PC-9 (cell line): ENCODE measurements around the gene ASCC1.

Experiments used
- EZH2 ChIP-seq: fragments of 200-600 bp; sonication (generic); IDR thresholded peaks from 2 replicates; pipeline ENCODE4 v1.8.0; 2017; ENCODE audit warnings: antibody characterized with exemption, low read depth
- TF ChIP-seq, protein P1 (sequence below): fragments of 200-600 bp; sonication (generic); conservative IDR thresholded peaks from 2 replicates; pipeline ENCODE4 v1.6.1; 2017; ENCODE audit warnings: mixed run types, antibody characterized with exemption, mild to moderate bottlenecking, moderate library complexity

DNA sequence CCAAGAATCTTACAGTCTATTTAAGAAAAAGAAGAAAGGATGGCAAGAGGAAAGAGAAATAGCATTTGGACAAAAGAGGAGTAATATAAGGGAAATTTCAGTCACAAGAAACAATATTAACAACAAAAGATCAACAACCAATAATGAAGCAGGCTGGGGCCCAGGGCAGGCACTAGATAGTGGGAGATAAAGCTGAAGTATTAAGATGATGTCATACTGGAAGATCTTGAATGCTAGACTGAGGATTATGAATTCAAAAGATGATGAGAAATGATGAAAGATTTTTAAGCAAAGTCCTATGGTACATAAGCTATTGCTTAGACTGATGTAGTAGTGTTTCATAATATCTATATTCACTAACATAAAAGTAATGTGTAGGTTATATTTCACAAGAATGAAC is 75.9 kb downstream of the ASCC1 start:
- TF ChIP-seq, protein P1, sequence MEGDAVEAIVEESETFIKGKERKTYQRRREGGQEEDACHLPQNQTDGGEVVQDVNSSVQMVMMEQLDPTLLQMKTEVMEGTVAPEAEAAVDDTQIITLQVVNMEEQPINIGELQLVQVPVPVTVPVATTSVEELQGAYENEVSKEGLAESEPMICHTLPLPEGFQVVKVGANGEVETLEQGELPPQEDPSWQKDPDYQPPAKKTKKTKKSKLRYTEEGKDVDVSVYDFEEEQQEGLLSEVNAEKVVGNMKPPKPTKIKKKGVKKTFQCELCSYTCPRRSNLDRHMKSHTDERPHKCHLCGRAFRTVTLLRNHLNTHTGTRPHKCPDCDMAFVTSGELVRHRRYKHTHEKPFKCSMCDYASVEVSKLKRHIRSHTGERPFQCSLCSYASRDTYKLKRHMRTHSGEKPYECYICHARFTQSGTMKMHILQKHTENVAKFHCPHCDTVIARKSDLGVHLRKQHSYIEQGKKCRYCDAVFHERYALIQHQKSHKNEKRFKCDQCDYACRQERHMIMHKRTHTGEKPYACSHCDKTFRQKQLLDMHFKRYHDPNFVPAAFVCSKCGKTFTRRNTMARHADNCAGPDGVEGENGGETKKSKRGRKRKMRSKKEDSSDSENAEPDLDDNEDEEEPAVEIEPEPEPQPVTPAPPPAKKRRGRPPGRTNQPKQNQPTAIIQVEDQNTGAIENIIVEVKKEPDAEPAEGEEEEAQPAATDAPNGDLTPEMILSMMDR, result no peak
- no peak for TF ChIP-seq EZH2
